NCI-H526 treated with DMSO at 0.1 percent for 48 hours (cell line): ENCODE measurements around the gene HPCAL4.
A peak's percentile ranks its signal among the peaks of the same experiment; 100 is the strongest.

Experiments used
- DNase-seq: peaks from one replicate; lab custom pipeline; 2025; lab: John Stamatoyannopoulos, UW

Gene HPCAL4

GRCh38 chr1:39649636-39650185, 41.5 kb downstream of the HPCAL4 start:
- no peak for DNase-seq

GRCh38 chr1:39648496-39648895, 42.7 kb downstream of the HPCAL4 start:
- DNase-seq = no peak

GRCh38 chr1:39647247-39647646, 44.0 kb downstream of the HPCAL4 start:
- no peak for DNase-seq

GRCh38 chr1:39646232-39647081, 44.8 kb downstream of the HPCAL4 start:
- DNase-seq = no peak

GRCh38 chr1:39645411-39646043, 45.7 kb downstream of the HPCAL4 start:
- no peak for DNase-seq

- DNase-seq = no peak
These were observed 47.5 kb downstream of the HPCAL4 start for GRCh38 chr1:39643705-39644104.

GRCh38 chr1:39642796-39643195, 48.4 kb downstream of the HPCAL4 start:
- DNase-seq = no peak

- DNase-seq = no peak
These were observed 50.4 kb downstream of the HPCAL4 start for GRCh38 chr1:39640861-39641260.

GRCh38 chr1:39639305-39640130, 51.7 kb downstream of the HPCAL4 start, which contains the start of gene HEYL:
TSS of gene HEYL (minus strand) at chr1:39639643. CDS start at chr1:39639625, 18 bp downstream.
- peak; percentile 48 for DNase-seq

- no peak for DNase-seq
These were observed 52.3 kb downstream of the HPCAL4 start for GRCh38 chr1:39638965-39639304.

- DNase-seq = no peak
These were observed 53.9 kb downstream of the HPCAL4 start for GRCh38 chr1:39637361-39637760.

- DNase-seq = no peak
These were observed 55.4 kb downstream of the HPCAL4 start for GRCh38 chr1:39635871-39636210.

GRCh38 chr1:39635205-39635870, 55.9 kb downstream of the HPCAL4 start:
- no peak for DNase-seq

- no peak for DNase-seq
These were observed 57.8 kb downstream of the HPCAL4 start for GRCh38 chr1:39633422-39633821.

- DNase-seq = no peak
These were observed 58.4 kb downstream of the HPCAL4 start for GRCh38 chr1:39632682-39633417.

- no peak for DNase-seq
These were observed 58.9 kb downstream of the HPCAL4 start for GRCh38 chr1:39632323-39632681.

GRCh38 chr1:39631361-39632322, 59.6 kb downstream of the HPCAL4 start:
- no peak for DNase-seq

- no peak for DNase-seq
These were observed 62.4 kb downstream of the HPCAL4 start for GRCh38 chr1:39628807-39629350.
